Upper lobe of left lung (tissue), 6 donors: ENCODE results near the gene C19orf47. TPM values are rescaled to one million over a fixed set of nuclear protein-coding genes. Genes with fewer than 3 reads are reported as not detected.

Experiments used
- ATAC-seq, 2 donors: fragments of 200-7000 bp; cut with Tn5 transposase; one replicate each; pipeline ENCODE4 v1.9.1; 2022; ENCODE audit warnings: mild to moderate bottlenecking in 2 of 2, moderate library complexity in 2 of 2; ENCODE audit not compliant: low FRiP score in 2 of 2
- DNase-seq, 2 donors: peaks; one replicate each; pipeline ENCODE4 v3.0.0-alpha.2; 2019 to 2020
- H3K27ac ChIP-seq, 4 donors: fragments of 200-600 bp; sonication (generic); one replicate each; pipeline ENCODE4 v1.5.1; 2016 to 2019
- H3K27me3 ChIP-seq, 4 donors: fragments of 200-600 bp; sonication (generic); one replicate each; pipeline ENCODE4 v1.5.1; 2017 to 2019
- H3K36me3 ChIP-seq, 4 donors: fragments of 200-600 bp; sonication (generic); one replicate each; pipeline ENCODE4 v1.5.1; 2016 to 2019
- H3K4me1 ChIP-seq, 4 donors: fragments of 200-600 bp; sonication (generic); one replicate each; pipeline ENCODE4 v1.5.1; 2018 to 2019
- H3K4me3 ChIP-seq, 4 donors: fragments of 200-600 bp; sonication (generic); one replicate each; pipeline ENCODE4 v1.5.1; 2017 to 2019; ENCODE audit warnings: mild to moderate bottlenecking in 2 of 4, moderate library complexity in 1 of 4
- H3K9me3 ChIP-seq, 4 donors: fragments of 200-600 bp; sonication (generic); one replicate each; pipeline ENCODE4 v1.5.1; 2018 to 2019
- CTCF ChIP-seq, 6 experiments: fragments of 450-650 bp in 4 of 6; fragments of 200-600 bp in 2 of 6; sonication (generic) in 2 of 6; IDR thresholded peaks; one replicate each; pipeline ENCODE4 v1.5.1; 2016 to 2019; ENCODE audit warnings: antibody characterized with exemption in 6 of 6
- EP300 ChIP-seq, 4 donors: sonication (generic); formaldehyde crosslinking; IDR thresholded peaks; one replicate each; pipeline ENCODE4 v1.5.1; 2017; ENCODE audit warnings: antibody characterized with exemption in 4 of 4, control low read depth in 2 of 4
- POLR2A ChIP-seq, 4 donors: fragments of 450-650 bp; IDR thresholded peaks; one replicate each; pipeline ENCODE4 v1.5.1; 2016 to 2017; ENCODE audit warnings: antibody characterized with exemption in 4 of 4, mild to moderate bottlenecking in 2 of 4
- POLR2AphosphoS5 ChIP-seq, 2 donors: sonication (generic); formaldehyde crosslinking; IDR thresholded peaks; one replicate each; pipeline ENCODE4 v1.5.1; 2017; ENCODE audit warnings: antibody characterized with exemption in 2 of 2
- WGBS, 2 donors: methylation state at CpG; one replicate each; pipeline ENCODE4 v1.1.5; 2017 to 2018; 5-methylcytosine and 5-hydroxymethylcytosine counted together
- total RNA-seq, 6 donors: library from RNA; depleted of rRNA in 4 of 6; stranded (reverse); fragments of >200 nt in 4 of 6; gene quantifications; one replicate each; pipeline versions ENCODE4 v1.1.0 to v1.2.1, GENCODE V29; 2016 to 2021
- donor health status: DM: no; HTN: no; CAD: no; lungs with moderate emphysema.
- donor health status: DM: no; HTN: yes; CAD: no; lungs with severe emphysema.

The C19orf47 gene
- total RNA-seq, 6 donors from 2014 or later, result 12.6 to 59.7 (median 16.4) TPM

GRCh38 chr19:40366697-40367561 lies 18.7 kb upstream of the C19orf47 start:
- Histone ChIP-seq H3K4me3 (peak overlapping the region in 3 of 4 donors; percentile 45 to 51 (median 50)), H3K9me3 (no peaks in the 10 kb centered on the region), H3K27ac (peak overlapping the region in 2 of 4 donors; percentile 69 to 90), H3K27me3 (no peaks in the 10 kb centered on the region), H3K4me1 (peaks cover 18 to 52% (median 23%) of the 10 kb centered on the region in 4 donors), H3K36me3 (peaks cover 3 to 53% (median 39%) of the 10 kb centered on the region in 4 donors)
- 70 to 85% methylated on average over 27 of the region's 27 CpGs for WGBS, 2 donors
- TF ChIP-seq CTCF (IDR thresholded peaks at IDR 0.05) (no peak), POLR2A (IDR thresholded peaks at IDR 0.05) (no peak), EP300 (IDR thresholded peaks at IDR 0.05) (no peak), POLR2AphosphoS5 (IDR thresholded peaks at IDR 0.05) (no peak)
- ATAC-seq, result peak; percentile 28 to 61
- DNase-seq, result peak in 1 of 2 donors; percentile 82

GRCh38 chr19:40365613-40366401 lies 17.6 kb upstream of the C19orf47 start:
- no peaks in the 10 kb centered on the region for H3K9me3 ChIP-seq
- peak; percentile 84 to 96 for DNase-seq
- peaks cover 16 to 52% (median 29%) of the 10 kb centered on the region in 4 donors for H3K4me1 ChIP-seq
- peaks cover 3 to 44% (median 33%) of the 10 kb centered on the region in 4 donors for H3K36me3 ChIP-seq
- peak overlapping the region; percentile 27 to 90 (median 66) for H3K27ac ChIP-seq
- H3K4me3 ChIP-seq, result peak overlapping the region; percentile 24 to 51 (median 48)
- TF ChIP-seq POLR2AphosphoS5 (IDR thresholded peaks at IDR 0.05) (peak in 1 of 2 donors; percentile 23), POLR2A (IDR thresholded peaks at IDR 0.05) (peak in 1 of 4 donors; percentile 68), CTCF (IDR thresholded peaks at IDR 0.05) (no peak)
- 20 to 52% methylated on average over 9 to 18 of the region's 28 CpGs for WGBS, 2 donors
- peak; percentile 82 to 88 for ATAC-seq
- H3K27me3 ChIP-seq, result no peaks in the 10 kb centered on the region

GRCh38 chr19:40365010-40365409 lies 16.8 kb upstream of the C19orf47 start:
- no peak for TF ChIP-seq CTCF (IDR thresholded peaks at IDR 0.05)
- no peak for TF ChIP-seq POLR2A (IDR thresholded peaks at IDR 0.05)
- TF ChIP-seq EP300 (IDR thresholded peaks at IDR 0.05), result no peak
- no peak for TF ChIP-seq POLR2AphosphoS5 (IDR thresholded peaks at IDR 0.05)
- WGBS, 2 donors, result 63 to 68% methylated on average over 3 of the region's 3 CpGs
- Histone ChIP-seq H3K36me3 (peaks cover 1 to 37% (median 27%) of the 10 kb centered on the region in 4 donors), H3K27me3 (no peaks in the 10 kb centered on the region), H3K4me3 (peak overlapping the region in 2 of 4 donors; percentile 50 to 51), H3K9me3 (no peaks in the 10 kb centered on the region), H3K27ac (no peak overlapping the region), H3K4me1 (peaks cover 15 to 57% (median 33%) of the 10 kb centered on the region in 4 donors)
- no peak for ATAC-seq
- no peak for DNase-seq

GRCh38 chr19:40363069-40363468 lies 14.9 kb upstream of the C19orf47 start:
- no peak for ATAC-seq
- no peaks in the 10 kb centered on the region for H3K9me3 ChIP-seq
- peak overlapping the region in 1 of 4 donors; percentile 9 for H3K27ac ChIP-seq
- peaks cover 24 to 62% (median 37%) of the 10 kb centered on the region in 4 donors for H3K4me1 ChIP-seq
- DNase-seq, result no peak
- H3K36me3 ChIP-seq, result peaks cover 0 to 27% (median 17%) of the 10 kb centered on the region in 4 donors
- TF ChIP-seq CTCF (IDR thresholded peaks at IDR 0.05) (no peak), POLR2A (IDR thresholded peaks at IDR 0.05) (no peak), EP300 (IDR thresholded peaks at IDR 0.05) (no peak), POLR2AphosphoS5 (IDR thresholded peaks at IDR 0.05) (no peak)
- H3K4me3 ChIP-seq, result no peak overlapping the region
- 59 to 71% methylated on average over 5 of the region's 5 CpGs for WGBS, 2 donors
- no peaks in the 10 kb centered on the region for H3K27me3 ChIP-seq
